HG03575 (cell line): ENCODE data around the gene ENO2.
"Not testable (repeated sequence)": the region's sequence is repeated elsewhere in the genome, so short reads cannot be mapped to it uniquely, and the experiment has no call there.

Experiments
- ATAC-seq: cut with Tn5 transposase; IDR thresholded peaks from one replicate; pipeline ENCODE4 v1.9.1; 2021; ENCODE audit not compliant: unreplicated experiment, insufficient number of reproducible peaks, low FRiP score; ENCODE audit errors: extremely low read depth

ENO2 gene

GRCh38 chr12:6914246-6914946 lies at the start of gene ENO2:
Gene ENO2, plus strand, starts transcription at chr12:6914580. Its CDS starts 1,253 bp downstream, at chr12:6915833.
- ATAC-seq = no peak

GRCh38 chr12:6865307-6865706 lies 49.1 kb upstream of the ENO2 start:
- not testable (repeated sequence) for ATAC-seq

- no peak for ATAC-seq
Observed at GRCh38 chr12:6866163-6866919, 48.0 kb upstream of the ENO2 start.

- ATAC-seq = no peak
Observed at GRCh38 chr12:6866920-6867412, 47.4 kb upstream of the ENO2 start.

- ATAC-seq = no peak
Observed at GRCh38 chr12:6867413-6868210, 46.8 kb upstream of the ENO2 start, which contains the start of gene TPI1. Gene TPI1, plus strand, starts transcription at chr12:6867531. Its CDS starts 36 bp downstream, at chr12:6867567.

- ATAC-seq = no peak
Observed at GRCh38 chr12:6868211-6869048, 46.0 kb upstream of the ENO2 start.

- no peak for ATAC-seq
Observed at GRCh38 chr12:6869049-6870021, 45.0 kb upstream of the ENO2 start.

GRCh38 chr12:6870304-6870703 lies 44.1 kb upstream of the ENO2 start:
- not testable (repeated sequence) for ATAC-seq

GRCh38 chr12:6871052-6871957 lies 43.1 kb upstream of the ENO2 start:
- no peak for ATAC-seq

GRCh38 chr12:6872073-6873048 lies 42.0 kb upstream of the ENO2 start:
- ATAC-seq = no peak

GRCh38 chr12:6873094-6874014 lies 41.0 kb upstream of the ENO2 start, which contains the start of gene SPSB2:
Gene SPSB2, minus strand, starts transcription at chr12:6873303. Its CDS starts 402 bp downstream, at chr12:6872901.
- ATAC-seq = no peak

- ATAC-seq = not testable (repeated sequence)
Observed at GRCh38 chr12:6874015-6874368, 40.4 kb upstream of the ENO2 start.

- not testable (repeated sequence) for ATAC-seq
Observed at GRCh38 chr12:6879824-6880223, 34.6 kb upstream of the ENO2 start.

- no peak for ATAC-seq
Observed at GRCh38 chr12:6883252-6883651, 31.1 kb upstream of the ENO2 start.
